Stromal cell of bone marrow (primary cell): ENCODE data around the gene OTUD3.
"Not testable (repeated sequence)": the region's sequence is repeated elsewhere in the genome, so short reads cannot be mapped to it uniquely, and the experiment has no call there.

ENCODE experiments used
- DNase-seq: peaks from one replicate; pipeline ENCODE4 v3.0.0-alpha.2; 2012; ENCODE audit warnings: low read depth

Gene OTUD3

DNA sequence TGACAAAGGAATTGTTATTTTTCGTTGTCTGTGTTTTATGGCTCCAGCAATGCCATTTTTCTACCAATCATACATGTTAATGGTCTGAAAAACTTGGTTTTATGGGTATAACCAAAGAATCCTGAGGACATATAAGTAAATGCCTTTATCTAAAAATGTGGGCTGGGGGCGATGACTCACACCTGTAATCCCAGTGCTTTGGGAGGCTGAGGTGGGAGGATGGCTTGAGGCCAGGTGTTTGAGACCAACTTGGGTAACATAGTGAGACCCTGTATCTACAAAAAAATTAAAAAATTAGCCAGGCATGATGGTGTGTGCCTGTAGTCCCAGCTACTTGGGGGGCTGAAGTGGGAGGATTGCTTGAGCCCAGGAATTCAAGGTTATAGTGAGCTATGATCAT lies 12.7 kb upstream of the OTUD3 start:
- DNase-seq, result not testable (repeated sequence)

DNA sequence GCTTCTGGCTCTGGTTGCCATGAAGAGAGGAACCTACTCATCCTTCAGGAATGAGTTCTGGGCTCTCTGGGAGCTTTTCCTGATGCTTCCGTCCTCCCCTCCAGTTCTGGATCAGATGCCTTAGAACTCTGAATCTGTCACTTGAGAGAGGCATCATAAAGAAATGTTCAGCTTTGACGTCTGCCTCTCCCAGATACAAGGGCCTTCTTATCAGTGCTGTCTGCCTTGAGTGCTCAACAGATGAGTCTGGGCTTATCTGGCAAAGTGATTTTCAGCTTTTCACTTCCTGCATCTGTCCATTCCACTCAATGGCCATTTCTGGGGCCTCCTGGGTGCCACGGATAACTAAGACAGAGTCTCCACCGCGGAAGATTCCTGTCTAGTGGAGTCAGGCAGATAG lies 12.3 kb upstream of the OTUD3 start:
- DNase-seq, result no peak

GRCh38 chr1:19872190-19872589 lies 10.0 kb upstream of the OTUD3 start:
- DNase-seq, result no peak

- no peak for DNase-seq
Observed at GRCh38 chr1:19877181-19877750, 4.9 kb upstream of the OTUD3 start.

DNA sequence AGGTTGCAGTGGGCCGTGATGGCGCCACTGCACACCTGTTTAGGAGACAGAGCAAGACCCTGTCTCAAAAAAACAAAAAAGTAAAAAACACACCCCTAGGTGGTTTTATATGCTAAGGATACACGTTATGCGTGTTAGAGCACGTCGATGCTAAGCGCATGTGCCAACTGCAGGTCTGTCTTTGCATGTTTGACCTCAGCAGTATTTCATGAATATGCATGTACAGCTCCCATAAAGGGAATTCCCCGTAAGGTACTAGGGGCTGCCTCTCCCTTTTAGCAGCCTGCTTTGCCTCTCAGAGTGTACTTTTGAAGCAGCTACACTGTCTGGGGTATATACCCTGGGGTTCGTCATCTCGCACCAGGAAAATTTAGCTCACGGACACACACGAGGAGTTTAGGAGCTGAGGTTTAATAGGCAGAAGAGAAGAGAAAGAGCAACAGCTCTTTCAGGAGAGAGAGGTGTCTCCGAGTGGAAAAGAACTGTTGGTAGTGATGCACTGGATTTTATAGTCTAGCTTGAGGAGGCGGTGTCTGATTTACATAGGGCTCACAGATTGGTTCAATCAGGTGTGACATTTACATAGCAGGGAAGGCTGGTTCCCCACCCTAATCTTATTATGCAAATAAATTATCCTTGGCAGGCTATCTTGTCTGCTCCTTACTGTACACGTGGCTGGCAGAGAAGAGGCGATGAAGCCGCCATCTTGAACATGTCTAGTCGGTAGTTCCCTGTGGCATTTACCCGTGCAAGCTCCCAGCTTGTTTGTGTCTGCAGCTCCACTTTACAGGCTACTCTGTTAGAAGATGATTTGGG lies 4.2 kb upstream of the OTUD3 start:
- no peak for DNase-seq

- DNase-seq, result no peak
Observed at GRCh38 chr1:19878637-19878985, 3.6 kb upstream of the OTUD3 start.

- no peak for DNase-seq
Observed at GRCh38 chr1:19879227-19879626, 3.0 kb upstream of the OTUD3 start.

GRCh38 chr1:19879661-19880060 lies 2.5 kb upstream of the OTUD3 start:
- DNase-seq, result no peak

GRCh38 chr1:19880841-19881240 lies 1.4 kb upstream of the OTUD3 start:
- DNase-seq, result not testable (repeated sequence)

DNA sequence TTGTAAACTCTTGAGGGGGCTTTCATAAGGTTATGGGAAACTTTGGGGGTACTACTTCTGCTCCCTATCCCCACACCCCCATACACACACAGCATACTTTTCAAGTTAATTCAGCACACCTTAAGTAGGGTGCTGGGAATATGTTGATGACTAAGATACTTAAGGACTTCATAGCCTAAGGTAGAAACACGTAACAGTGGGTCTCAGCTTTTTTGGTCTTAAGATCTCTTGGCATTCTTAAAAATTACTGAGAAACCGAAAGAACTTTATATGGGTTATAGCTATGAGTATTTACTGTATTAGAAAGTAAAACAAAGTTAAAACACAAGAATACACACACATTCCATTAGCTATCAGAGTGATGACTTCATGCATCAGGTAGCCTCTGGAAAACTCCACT lies 2.1 kb downstream of the OTUD3 start:
- DNase-seq, result no peak

DNA sequence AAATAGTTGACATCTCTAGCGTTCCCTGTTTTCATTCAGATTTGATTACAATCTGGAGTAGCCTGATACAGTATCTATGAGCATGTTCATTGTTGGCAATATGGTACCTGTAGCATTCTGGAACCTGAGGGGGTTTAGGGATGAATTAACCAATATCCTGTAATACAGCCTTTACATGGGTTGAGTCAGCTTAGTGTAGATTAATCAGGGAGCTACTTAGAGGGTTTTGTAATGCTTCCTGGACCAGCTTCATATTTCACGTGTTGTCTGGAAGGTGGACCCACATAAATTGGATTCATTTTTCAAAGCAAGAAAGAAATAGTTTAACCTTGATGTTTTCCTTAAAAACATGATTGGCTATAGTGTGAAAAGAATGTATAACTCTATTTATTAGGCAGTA lies 3.6 kb downstream of the OTUD3 start:
- no peak for DNase-seq

- no peak for DNase-seq
Observed at GRCh38 chr1:19888112-19888511, 5.9 kb downstream of the OTUD3 start.

- no peak for DNase-seq
Observed at GRCh38 chr1:19889656-19890055, 7.5 kb downstream of the OTUD3 start.

GRCh38 chr1:19892129-19892528 lies 9.9 kb downstream of the OTUD3 start:
- no peak for DNase-seq

GRCh38 chr1:19892628-19893168 lies 10.5 kb downstream of the OTUD3 start:
- DNase-seq, result no peak

DNA sequence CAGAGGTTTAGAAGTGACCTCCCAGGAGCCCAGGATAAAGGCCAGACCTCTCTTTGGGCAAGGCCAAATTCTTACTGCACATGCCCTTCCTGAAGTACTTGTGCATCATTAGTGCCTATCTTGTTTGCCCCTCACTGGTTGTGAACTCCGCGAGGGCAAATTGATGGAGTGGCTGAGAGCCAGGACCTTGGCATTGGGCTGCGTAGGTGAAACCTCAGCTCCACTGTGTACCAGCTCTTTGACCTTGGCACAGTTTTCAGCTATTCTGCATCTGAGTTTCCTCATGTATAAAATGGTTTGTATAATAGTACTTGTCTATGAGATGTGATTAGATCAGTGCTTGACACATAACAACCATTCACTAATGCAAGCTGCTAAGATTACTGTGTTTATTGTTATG lies 11.5 kb downstream of the OTUD3 start:
- no peak for DNase-seq

DNA sequence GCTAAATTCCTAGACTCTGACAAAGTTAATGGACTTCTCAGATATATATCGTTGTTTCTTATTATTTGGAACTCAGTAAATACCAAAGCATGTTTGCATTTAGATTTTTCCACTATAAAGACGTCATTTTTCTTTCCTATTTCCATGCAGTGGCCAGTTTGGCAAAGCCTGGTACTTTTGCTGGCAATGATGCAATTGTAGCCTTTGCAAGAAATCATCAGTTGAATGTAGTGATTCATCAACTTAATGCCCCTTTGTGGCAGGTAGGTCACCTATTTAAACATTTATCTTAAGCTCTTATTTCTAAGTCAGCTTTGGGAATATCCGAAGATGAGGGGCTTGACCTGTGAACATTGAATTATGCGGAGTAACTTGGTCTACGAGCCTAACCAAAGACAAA lies 12.0 kb downstream of the OTUD3 start:
- no peak for DNase-seq

DNA sequence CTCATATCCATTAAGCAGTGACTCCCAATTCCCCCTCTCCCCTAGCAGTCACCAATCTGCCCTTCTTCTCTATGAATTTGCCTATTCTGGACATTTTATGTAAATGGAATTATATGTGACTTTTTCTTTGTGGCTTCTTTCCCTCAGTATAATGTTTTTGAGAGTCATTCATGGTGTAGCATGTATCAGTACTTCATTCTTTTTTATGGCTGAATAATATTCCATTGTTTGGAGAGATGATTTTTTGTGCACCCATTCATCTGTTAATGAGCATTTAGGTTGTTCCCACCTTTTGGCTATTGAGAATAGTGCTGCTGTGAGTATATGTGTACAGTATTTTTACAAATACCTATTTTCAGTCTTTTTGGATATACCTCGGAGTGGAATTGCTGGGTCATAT lies 19.5 kb downstream of the OTUD3 start:
- DNase-seq, result no peak

GRCh38 chr1:19903621-19904020 lies 21.4 kb downstream of the OTUD3 start:
- DNase-seq, result no peak

GRCh38 chr1:19907456-19907855 lies 25.3 kb downstream of the OTUD3 start:
- no peak for DNase-seq

DNA sequence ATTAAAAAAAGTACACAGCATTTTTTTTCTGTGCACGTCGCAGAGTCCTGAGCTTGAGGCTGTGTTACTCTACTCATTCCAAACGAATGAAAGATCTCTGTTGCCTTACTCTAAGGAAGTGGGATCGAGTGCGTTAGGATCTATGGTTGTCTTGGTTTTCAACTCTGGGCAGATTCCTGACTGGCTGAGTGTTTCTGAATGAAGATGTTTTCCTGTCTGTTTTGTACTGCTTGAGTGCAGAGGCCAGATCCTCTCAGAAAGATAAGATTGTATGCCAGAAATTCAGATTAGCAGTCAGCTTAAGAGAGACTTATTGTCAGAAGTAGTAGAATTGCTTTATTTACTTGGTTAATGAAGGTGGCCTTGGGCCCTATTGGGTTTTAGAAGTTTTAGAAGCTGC lies 27.2 kb downstream of the OTUD3 start:
- no peak for DNase-seq

GRCh38 chr1:19909971-19910370 lies 27.8 kb downstream of the OTUD3 start:
- DNase-seq, result no peak

GRCh38 chr1:19910650-19911049 lies 28.5 kb downstream of the OTUD3 start:
- DNase-seq, result no peak

DNA sequence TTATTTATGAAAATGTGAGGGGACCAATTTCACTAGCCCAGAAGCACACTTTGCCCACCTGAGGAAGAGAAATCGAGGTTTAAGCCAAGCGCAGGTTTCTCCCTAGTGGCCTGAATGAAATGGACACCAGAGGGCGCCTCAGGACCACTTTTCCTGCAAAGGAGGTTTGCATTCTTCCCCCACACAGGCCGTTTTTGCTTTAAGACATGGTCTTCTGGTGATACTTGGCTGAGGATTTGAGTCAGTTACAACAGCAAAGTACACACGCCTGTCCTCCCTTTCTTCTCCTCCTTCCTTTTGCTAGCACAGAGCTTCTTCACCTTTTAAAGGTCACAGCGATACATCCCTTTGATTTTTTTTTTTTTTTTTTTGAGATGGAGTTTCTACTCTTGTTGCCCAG lies 35.9 kb downstream of the OTUD3 start:
- peak; percentile 65 for DNase-seq
